SIG-M5 treated with dmso at 0.1 percent for 504 hours (cell line): ENCODE data around the gene POU2F2.
"Not testable (repeated sequence)": the region's sequence is repeated elsewhere in the genome, so short reads cannot be mapped to it uniquely, and the experiment has no call there.

ENCODE experiments used
- DNase-seq: peaks from one replicate; lab custom pipeline; 2025; ENCODE audit not compliant: unreplicated experiment; lab: John Stamatoyannopoulos, UW

The POU2F2 gene

GRCh38 chr19:42065051-42065450 is 67.2 kb downstream of the POU2F2 start:
- no peak for DNase-seq

- no peak for DNase-seq
Observed at GRCh38 chr19:42064432-42064831, 67.8 kb downstream of the POU2F2 start.

GRCh38 chr19:42062381-42062780 is 69.9 kb downstream of the POU2F2 start:
- DNase-seq = no peak

GRCh38 chr19:42060117-42060516 is 72.1 kb downstream of the POU2F2 start:
- no peak for DNase-seq

GRCh38 chr19:42059196-42059595 is 73.0 kb downstream of the POU2F2 start:
- no peak for DNase-seq

- DNase-seq = no peak
Observed at GRCh38 chr19:42057846-42058245, 74.4 kb downstream of the POU2F2 start.

DNA sequence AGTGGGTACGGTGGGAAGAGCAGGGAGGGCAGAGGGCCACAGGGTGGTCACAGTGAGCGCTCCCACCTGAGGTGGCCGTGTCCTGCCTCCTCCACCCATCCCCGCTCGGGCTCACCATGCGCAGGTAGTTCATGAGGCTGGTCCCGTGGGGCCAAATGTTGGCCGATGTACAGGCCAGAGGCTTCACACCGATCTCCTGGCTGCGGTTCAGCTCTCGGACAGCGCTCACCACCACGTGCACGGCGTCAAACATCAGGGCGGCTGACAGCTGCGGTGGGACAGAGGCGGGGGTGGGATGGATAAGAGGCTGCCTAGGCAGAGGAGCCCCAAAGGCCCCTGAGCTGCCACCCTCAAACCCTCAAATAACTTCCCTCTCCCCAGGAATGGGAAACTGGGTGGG is 78.0 kb downstream of the POU2F2 start:
- no peak for DNase-seq

DNA sequence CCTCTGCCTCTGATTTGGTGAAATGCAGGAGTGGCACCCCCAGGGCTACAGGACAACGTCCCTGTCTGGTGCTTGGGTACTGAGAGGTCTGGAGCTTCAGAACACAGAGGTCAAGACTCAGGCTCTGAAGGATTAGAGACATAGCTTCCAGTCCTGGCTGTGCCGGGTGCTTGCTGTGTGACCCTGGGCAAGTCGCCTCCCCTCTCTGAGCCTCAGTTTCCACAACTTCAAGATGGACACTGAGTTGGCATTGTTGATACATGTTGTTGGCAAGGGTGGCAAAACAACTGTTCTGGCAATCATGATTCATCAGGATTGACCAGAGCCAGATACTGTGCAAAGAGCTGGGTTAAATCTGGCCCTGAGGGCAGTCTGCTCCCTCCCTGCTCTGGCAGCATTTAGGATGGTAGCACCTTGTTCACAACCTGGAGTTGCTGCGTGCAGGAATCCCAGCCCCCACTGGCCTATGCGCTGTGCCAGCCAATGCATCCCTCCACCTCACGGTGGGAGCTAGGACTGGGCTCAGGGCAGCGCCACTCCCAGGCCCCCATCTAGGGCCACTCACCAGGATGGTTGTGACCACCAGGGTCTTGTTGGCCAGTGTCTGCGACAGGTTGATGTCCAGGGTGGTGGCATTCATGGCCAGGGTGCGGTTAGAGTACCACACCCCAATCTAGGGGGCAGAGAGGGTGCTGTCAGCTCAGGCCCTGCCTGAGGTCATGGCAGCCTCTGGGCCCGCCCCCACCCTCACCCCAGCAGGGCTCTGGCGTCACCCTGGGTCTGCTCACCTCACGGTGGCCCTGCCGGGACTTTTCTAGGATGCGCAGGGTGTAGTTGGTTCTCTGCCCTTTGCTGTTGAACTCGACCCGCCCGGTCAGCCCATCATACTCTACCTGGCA is 79.0 kb downstream of the POU2F2 start:
- DNase-seq = no peak

GRCh38 chr19:42052241-42052863 is 79.9 kb downstream of the POU2F2 start:
- no peak for DNase-seq

DNA sequence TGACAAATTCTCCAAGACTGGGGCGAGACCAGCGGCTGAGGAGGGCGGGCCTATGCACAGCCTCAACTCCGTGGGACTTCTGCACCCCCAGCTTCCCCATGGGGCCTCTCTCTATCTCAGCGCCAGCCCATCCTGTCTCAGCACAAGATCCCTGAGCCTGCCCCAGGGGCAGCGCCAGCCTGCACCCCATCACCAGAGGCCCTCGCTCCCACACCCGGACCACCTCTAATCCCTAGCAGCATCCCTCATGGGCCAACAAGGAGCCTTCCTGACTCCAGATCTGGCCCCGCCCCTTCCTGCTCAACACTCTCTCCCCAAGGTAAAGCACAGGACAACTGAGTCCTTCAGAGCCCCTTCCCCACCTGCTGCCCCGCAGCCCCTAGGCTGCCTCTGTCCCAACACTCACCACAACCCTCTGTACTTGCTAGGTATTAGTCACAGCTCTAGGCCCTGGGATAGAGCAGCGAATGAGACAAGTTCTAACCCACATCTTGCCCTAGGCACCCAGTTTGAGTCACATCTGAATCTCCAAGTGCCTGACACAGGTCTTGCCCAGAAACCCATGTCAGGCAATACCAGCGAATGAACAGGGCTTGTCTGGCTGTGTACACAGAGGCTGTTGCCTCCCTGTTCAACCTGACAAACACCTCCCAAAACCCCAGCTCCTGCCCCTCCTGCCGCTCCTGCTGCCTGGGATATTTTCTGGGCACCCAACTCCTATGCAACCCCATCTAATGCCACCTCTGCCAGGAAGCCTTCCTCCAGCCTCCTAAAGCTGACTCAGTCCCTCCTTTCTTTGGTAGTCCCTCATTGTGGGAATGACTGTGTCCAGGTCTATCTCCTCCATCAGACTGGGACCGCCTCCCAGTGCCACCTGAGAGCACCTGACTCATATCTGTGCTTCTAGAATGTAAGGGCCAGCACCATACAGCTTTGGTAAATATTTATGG is 80.8 kb downstream of the POU2F2 start:
- DNase-seq = peak; percentile 36

GRCh38 chr19:42048992-42049391 is 83.3 kb downstream of the POU2F2 start:
- no peak for DNase-seq

- no peak for DNase-seq
Observed at GRCh38 chr19:42045575-42045974, 86.7 kb downstream of the POU2F2 start.

DNA sequence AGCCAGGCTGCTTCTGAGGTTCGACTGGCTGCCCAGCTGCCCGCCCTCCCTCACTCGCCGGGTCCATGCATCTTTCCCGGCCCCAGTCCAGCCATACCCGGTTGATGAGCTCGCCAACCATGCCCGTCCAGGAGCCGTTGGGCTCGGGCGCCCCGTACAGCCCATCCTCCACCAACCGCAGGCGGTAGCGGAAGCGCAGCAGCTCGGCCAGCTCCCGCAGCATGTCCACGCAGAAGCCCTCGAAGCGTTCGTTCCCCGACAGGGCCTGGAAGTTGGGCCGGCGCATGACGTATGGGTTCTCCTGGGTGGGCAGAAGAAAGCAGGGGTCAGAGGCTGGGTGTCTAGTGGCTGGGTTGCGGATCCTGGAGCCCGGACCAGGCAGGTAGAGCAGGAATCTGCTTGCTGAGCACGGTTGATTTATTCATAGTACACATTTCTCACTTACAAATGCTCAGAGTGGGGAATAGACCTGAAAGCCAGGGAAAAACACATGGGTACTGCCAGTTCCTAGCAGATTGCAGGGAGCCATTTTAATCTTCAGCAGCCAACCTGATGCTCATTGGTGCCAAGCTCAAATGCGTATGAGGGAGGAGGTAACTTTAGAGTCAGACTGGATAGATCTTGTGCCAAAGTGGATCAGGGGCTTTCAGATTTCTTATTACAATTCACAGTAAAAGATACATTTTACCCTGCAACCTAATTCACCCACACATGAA is 89.6 kb downstream of the POU2F2 start:
- no peak for DNase-seq

DNA sequence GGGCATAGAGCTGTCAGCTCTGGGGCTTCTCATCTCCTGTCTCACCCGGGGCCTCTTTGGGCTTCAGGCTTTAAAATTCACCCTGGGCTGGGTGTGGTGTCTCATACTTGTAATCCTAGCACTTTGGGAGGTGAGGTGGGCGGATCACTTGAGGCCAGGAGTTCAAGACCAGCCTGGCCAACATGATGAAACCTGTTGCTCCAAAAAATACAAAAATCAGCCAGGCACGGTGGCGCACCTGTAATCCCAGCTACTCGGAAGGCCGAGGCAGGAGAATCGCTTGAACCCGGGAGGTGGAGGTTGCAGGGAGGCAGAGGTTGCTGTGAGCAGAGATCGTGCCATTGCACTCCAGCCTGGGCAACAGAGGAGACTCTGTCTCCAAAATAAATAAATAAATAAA is 91.8 kb downstream of the POU2F2 start:
- not testable (repeated sequence) for DNase-seq

- no peak for DNase-seq
Observed at GRCh38 chr19:42040031-42040430, 92.2 kb downstream of the POU2F2 start.

DNA sequence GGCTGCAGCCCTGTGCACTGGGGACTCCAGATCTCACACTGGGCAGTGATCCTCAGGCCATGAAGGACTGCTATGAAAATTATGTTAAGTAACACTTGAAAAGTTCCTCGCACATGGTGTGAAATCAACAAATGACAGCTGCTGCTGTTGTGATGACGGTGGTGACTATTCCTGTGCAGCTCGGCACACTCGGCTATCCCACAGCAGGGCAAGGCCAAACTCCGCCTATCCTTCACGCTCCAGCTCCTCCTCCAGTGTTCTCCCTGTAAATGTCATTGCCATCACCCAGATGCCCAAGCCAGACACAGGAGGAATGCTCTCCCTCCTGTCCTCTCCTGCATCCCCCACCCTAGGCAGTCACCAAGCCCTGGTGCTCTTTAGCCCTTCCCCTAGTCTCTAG is 93.6 kb downstream of the POU2F2 start:
- DNase-seq = no peak

DNA sequence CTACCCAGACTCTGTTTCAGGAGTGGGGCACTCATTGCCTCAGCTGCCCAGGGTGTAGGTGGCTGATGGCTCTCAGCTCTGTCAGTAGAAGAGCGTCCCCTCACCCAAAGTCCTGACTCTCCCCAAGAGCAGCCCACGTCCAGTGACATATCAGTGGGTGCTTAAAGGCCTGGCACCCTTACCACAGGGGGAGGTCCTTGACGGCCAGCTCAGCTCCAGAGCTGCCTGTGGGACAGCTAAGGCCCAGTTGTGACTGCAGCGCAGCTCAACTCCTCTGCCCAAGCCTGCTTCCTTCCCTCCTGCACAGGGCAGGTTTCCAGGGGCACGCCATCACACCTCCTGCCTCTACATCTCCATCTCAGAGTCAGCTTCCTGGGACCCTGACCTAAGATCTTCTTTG is 94.6 kb downstream of the POU2F2 start:
- no peak for DNase-seq
